OCI-LY1 (cell line): ENCODE results near the gene IRAK1BP1.
"Not testable (repeated sequence)": the region's sequence is repeated elsewhere in the genome, so short reads cannot be mapped to it uniquely, and the experiment has no call there.

Experiments
- H2AFZ ChIP-seq: fragments of 200-600 bp; sonication (generic), shearing (Covaris generic); 2 replicates; pipeline ENCODE4 v1.6.0; 2014; ENCODE audit warnings: antibody characterized with exemption, mild to moderate bottlenecking, low read length
- H3F3A ChIP-seq: fragments of 200-600 bp; sonication (generic), shearing (Covaris generic); 2 replicates; pipeline ENCODE4 v1.6.0; 2014; ENCODE audit warnings: mild to moderate bottlenecking, antibody characterized with exemption, low read length, moderate library complexity; ENCODE audit not compliant: insufficient read depth
- H3K27ac ChIP-seq: fragments of 200-600 bp; sonication (generic); 2 replicates; pipeline ENCODE4 v1.5.1; 2014; ENCODE audit warnings: low read length, mixed run types, mild to moderate bottlenecking, low read depth; ENCODE audit not compliant: poor library complexity, severe bottlenecking
- H3K27me3 ChIP-seq: fragments of 200-600 bp; sonication (generic); 2 replicates; pipeline ENCODE4 v1.6.0; 2014; ENCODE audit warnings: antibody characterized with exemption, mild to moderate bottlenecking, low read length, moderate library complexity; ENCODE audit not compliant: insufficient read depth
- H3K36me3 ChIP-seq: fragments of 200-600 bp; sonication (generic); 2 replicates; pipeline ENCODE4 v1.6.1; 2014; ENCODE audit warnings: mild to moderate bottlenecking, antibody characterized with exemption, low read length, moderate library complexity, mixed read lengths; ENCODE audit not compliant: insufficient read depth
- H3K4me1 ChIP-seq: fragments of 200-600 bp; sonication (generic); 2 replicates; pipeline ENCODE4 v1.5.1; 2014; ENCODE audit warnings: mild to moderate bottlenecking, low read length, moderate library complexity; ENCODE audit not compliant: insufficient read depth, severe bottlenecking
- H3K4me2 ChIP-seq: fragments of 200-600 bp; sonication (generic), shearing (Covaris generic); 2 replicates; pipeline ENCODE4 v1.6.1; 2014; ENCODE audit warnings: low read length
- H3K4me3 ChIP-seq: fragments of 200-600 bp; sonication (generic); 2 replicates; pipeline ENCODE4 v1.5.1; 2014; ENCODE audit warnings: low read length, low read depth, mild to moderate bottlenecking, mixed read lengths; ENCODE audit not compliant: poor library complexity, severe bottlenecking
- H3K79me2 ChIP-seq: fragments of 200-600 bp; shearing (Covaris generic); 2 replicates; pipeline ENCODE4 v1.6.1; 2016; ENCODE audit warnings: mixed run types, low read length, mixed read lengths; ENCODE audit not compliant: insufficient read depth
- H3K9ac ChIP-seq: fragments of 200-600 bp; sonication (generic), shearing (Covaris generic); 2 replicates; pipeline ENCODE4 v1.6.1; 2014; ENCODE audit warnings: mild to moderate bottlenecking, low read length, mixed read lengths
- H3K9me2 ChIP-seq: fragments of 200-600 bp; sonication (generic), shearing (Covaris generic); 2 replicates; pipeline ENCODE4 v1.6.1; 2014; ENCODE audit warnings: low read depth, mild to moderate bottlenecking, low read length, mixed read lengths
- H3K9me3 ChIP-seq: fragments of 200-600 bp; shearing (Covaris generic); 2 replicates; pipeline ENCODE4 v1.6.1; 2014; ENCODE audit warnings: low read length, mixed read lengths
- H4K20me1 ChIP-seq: fragments of 200-600 bp; sonication (generic), shearing (Covaris generic); 2 replicates; pipeline ENCODE4 v1.6.0; 2016; ENCODE audit warnings: mild to moderate bottlenecking, low read length; ENCODE audit not compliant: insufficient read depth
- EZH2 ChIP-seq: fragments of 200-600 bp; sonication (generic), shearing (Covaris generic); IDR thresholded peaks from 2 replicates; pipeline ENCODE4 v1.8.0; 2017; ENCODE audit warnings: borderline replicate concordance, mixed run types, mild to moderate bottlenecking, antibody characterized with exemption, low read length, moderate library complexity, mixed read lengths
- TF ChIP-seq, protein P1 (sequence below): fragments of 200-600 bp; sonication (generic), shearing (Covaris generic); IDR thresholded peaks from 2 replicates; pipeline ENCODE4 v1.5.1; 2017; ENCODE audit warnings: mild to moderate bottlenecking, antibody characterized with exemption, low read length, moderate library complexity, mixed read lengths

The IRAK1BP1 gene

DNA sequence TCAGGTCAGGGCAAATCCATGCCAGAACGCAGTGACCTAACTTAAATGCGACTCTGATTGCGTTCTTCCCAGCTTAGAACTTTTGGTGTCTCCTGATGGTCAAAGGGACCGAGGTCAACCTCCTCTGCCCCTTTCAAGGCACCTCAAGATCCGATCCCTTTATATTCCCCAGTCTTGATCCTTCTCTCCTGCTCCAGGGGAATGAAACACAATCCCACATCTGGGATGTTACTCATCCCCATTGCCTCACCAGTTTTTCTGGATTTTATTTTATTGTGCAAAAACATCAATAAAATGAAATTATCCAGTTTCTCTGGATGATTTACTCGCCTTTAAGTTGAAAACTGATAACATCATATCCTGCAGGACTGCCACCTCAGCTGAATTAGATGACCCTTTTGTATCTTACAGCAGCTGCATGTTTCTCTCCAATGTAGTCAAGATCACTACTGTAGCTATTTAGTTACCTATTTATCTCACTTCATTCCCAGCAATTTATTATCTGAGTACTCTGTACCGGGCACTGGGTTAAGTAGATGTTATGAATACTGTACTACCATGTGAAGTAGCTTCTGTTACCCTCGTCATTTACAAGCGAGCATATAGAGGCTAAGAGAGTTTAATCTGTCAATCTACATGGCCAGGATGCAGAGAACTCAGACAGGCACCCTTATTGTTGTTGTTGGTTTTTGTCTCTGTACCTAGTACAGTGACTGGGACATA lies 44.0 kb downstream of the IRAK1BP1 start:
- no peaks in the 10 kb centered on the region for H4K20me1 ChIP-seq
- H3K4me2 ChIP-seq = no peak overlapping the region
- H3K4me3 ChIP-seq = no peak overlapping the region
- H3K27me3 ChIP-seq = no peaks in the 10 kb centered on the region
- H3K9me3 ChIP-seq = no peaks in the 10 kb centered on the region
- H3K79me2 ChIP-seq = no peaks in the 10 kb centered on the region
- no peaks in the 10 kb centered on the region for H3K36me3 ChIP-seq
- no peak overlapping the region for H3K27ac ChIP-seq
- H3K9me2 ChIP-seq = no peaks in the 10 kb centered on the region
- no peak for TF ChIP-seq EZH2
- TF ChIP-seq, protein P1, sequence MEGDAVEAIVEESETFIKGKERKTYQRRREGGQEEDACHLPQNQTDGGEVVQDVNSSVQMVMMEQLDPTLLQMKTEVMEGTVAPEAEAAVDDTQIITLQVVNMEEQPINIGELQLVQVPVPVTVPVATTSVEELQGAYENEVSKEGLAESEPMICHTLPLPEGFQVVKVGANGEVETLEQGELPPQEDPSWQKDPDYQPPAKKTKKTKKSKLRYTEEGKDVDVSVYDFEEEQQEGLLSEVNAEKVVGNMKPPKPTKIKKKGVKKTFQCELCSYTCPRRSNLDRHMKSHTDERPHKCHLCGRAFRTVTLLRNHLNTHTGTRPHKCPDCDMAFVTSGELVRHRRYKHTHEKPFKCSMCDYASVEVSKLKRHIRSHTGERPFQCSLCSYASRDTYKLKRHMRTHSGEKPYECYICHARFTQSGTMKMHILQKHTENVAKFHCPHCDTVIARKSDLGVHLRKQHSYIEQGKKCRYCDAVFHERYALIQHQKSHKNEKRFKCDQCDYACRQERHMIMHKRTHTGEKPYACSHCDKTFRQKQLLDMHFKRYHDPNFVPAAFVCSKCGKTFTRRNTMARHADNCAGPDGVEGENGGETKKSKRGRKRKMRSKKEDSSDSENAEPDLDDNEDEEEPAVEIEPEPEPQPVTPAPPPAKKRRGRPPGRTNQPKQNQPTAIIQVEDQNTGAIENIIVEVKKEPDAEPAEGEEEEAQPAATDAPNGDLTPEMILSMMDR = no peak
- H3F3A ChIP-seq = no peaks in the 10 kb centered on the region
- H3K9ac ChIP-seq = no peak overlapping the region
- H3K4me1 ChIP-seq = peaks cover 6% of the 10 kb centered on the region
- H2AFZ ChIP-seq = no peak overlapping the region

DNA sequence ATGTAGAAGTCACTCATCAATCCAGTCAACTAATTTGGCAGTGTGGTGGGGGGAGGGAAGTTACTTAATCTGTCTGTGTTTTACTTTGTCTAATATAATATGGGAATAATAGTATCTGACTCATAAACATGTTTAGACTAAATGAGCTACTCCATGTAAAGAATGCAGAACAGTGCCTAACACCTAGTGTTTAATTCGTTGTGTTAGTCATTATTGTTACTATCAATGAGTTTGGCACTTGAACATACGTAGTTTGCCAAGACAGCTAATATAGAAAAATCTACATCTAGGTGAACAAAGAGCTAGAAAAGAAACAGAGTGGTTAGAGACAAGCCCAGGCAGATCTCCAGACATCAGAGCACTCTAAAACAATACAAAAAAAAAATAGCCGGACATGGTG lies 49.1 kb downstream of the IRAK1BP1 start:
- 0 out of 2 replicates have a peak, but pooled peaks cover 2% of the 10 kb centered on the region for H3K9me3 ChIP-seq
- no peak overlapping the region for H3K4me2 ChIP-seq
- H3K36me3 ChIP-seq = no peaks in the 10 kb centered on the region
- TF ChIP-seq, protein P1 = no peak
- no peak for TF ChIP-seq EZH2
- H3K79me2 ChIP-seq = no peaks in the 10 kb centered on the region
- H3K27ac ChIP-seq = no peak overlapping the region
- H4K20me1 ChIP-seq = no peaks in the 10 kb centered on the region
- no peak overlapping the region for H3K9ac ChIP-seq
- no peaks in the 10 kb centered on the region for H3K27me3 ChIP-seq
- no peak overlapping the region for H3K4me3 ChIP-seq
- H3K4me1 ChIP-seq = no peaks in the 10 kb centered on the region
- no peak overlapping the region for H2AFZ ChIP-seq
- no peaks in the 10 kb centered on the region for H3F3A ChIP-seq
- H3K9me2 ChIP-seq = no peaks in the 10 kb centered on the region

DNA sequence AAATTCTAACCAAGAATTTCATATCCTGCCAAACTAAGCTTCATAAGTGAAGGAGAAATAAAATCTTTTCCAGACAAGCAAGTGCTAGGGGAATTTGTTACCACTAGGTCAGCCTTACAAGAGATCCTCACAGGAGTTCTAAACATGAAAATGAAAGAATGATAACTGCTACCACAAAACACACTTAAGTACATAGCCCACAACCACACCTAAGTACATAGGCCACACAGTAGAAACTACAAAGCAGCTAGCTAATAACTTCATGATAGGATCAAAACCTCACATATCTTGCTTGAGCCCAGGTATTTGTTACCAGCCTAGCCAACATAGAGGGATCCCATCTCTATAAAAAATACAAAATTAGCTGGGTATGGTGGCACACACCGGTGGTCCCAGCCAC lies 50.4 kb downstream of the IRAK1BP1 start:
- H2AFZ ChIP-seq = no peak overlapping the region
- H3K4me2 ChIP-seq = no peak overlapping the region
- no peaks in the 10 kb centered on the region for H3K9me2 ChIP-seq
- no peak overlapping the region for H3K9ac ChIP-seq
- H3K4me1 ChIP-seq = no peaks in the 10 kb centered on the region
- H3F3A ChIP-seq = no peaks in the 10 kb centered on the region
- H4K20me1 ChIP-seq = no peaks in the 10 kb centered on the region
- H3K27me3 ChIP-seq = no peaks in the 10 kb centered on the region
- no peak overlapping the region for H3K4me3 ChIP-seq
- no peaks in the 10 kb centered on the region for H3K79me2 ChIP-seq
- TF ChIP-seq, protein P1 = no peak
- no peak for TF ChIP-seq EZH2
- no peak overlapping the region for H3K27ac ChIP-seq
- H3K9me3 ChIP-seq = 0 out of 2 replicates have a peak, but pooled peaks cover 2% of the 10 kb centered on the region
- H3K36me3 ChIP-seq = no peaks in the 10 kb centered on the region

DNA sequence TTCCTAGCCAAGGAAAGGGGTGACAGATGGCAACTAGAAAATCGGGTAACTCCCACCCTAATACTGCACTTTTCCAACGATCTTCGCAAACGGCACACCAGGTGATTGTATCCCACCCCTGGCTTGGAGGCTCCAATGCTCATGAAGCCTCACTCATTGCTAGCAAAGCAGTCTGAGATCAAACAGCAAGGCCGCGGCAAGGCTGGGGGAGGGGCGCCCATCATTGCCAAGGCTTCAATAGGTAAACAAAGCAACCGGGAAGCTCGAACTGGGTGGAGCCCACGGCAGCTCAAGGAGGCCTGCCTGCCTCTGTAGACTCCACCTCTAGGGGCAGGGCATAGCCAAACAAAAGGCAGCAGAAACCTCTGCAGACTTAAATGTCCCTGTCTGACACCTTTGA lies 53.8 kb downstream of the IRAK1BP1 start:
- H3K27me3 ChIP-seq, H3K79me2 ChIP-seq, H3K9ac ChIP-seq, H3K9me2 ChIP-seq, H3K4me2 ChIP-seq, H3K36me3 ChIP-seq, H3K9me3 ChIP-seq, H4K20me1 ChIP-seq, H3K27ac ChIP-seq, H2AFZ ChIP-seq, H3K4me3 ChIP-seq, H3F3A ChIP-seq, H3K4me1 ChIP-seq: not testable (repeated sequence)
